Ishikawa (cell line): ENCODE data around the gene CTDSPL2.

Source experiments
- CEBPB ChIP-seq: IDR thresholded peaks from 2 replicates; pipeline ENCODE4 v1.6.1; 2012
- CREB1 ChIP-seq: IDR thresholded peaks from 2 replicates; pipeline ENCODE4 v1.6.1; 2012; ENCODE audit warnings: low read depth
- EGR1 ChIP-seq: IDR thresholded peaks from 2 replicates; pipeline ENCODE4 v1.6.1; 2012
- EP300 ChIP-seq: IDR thresholded peaks from 2 replicates; pipeline ENCODE4 v1.6.1; 2012; ENCODE audit warnings: borderline replicate concordance
- FOXM1 ChIP-seq: IDR thresholded peaks from 2 replicates; pipeline ENCODE4 v1.6.1; 2012; ENCODE audit warnings: low read depth, borderline replicate concordance
- NFIC ChIP-seq: IDR thresholded peaks from 2 replicates; pipeline ENCODE4 v1.6.1; 2012
- RAD21 ChIP-seq: IDR thresholded peaks from 2 replicates; pipeline ENCODE4 v1.6.1; 2012; ENCODE audit warnings: low read depth
- REST ChIP-seq: IDR thresholded peaks from 2 replicates; pipeline ENCODE4 v1.6.1; 2012; ENCODE audit warnings: low read depth, mild to moderate bottlenecking
- TAF1 ChIP-seq: IDR thresholded peaks from 2 replicates; pipeline ENCODE4 v1.6.1; 2012; ENCODE audit warnings: low read depth, mild to moderate bottlenecking
- TCF12 ChIP-seq: IDR thresholded peaks from 2 replicates; pipeline ENCODE4 v1.6.1; 2012; ENCODE audit warnings: low read depth
- TEAD4 ChIP-seq: IDR thresholded peaks from 2 replicates; pipeline ENCODE4 v1.6.1; 2012
- YY1 ChIP-seq: IDR thresholded peaks from 2 replicates; pipeline ENCODE4 v1.6.1; 2012; ENCODE audit warnings: low read depth
- ZBTB7A ChIP-seq: IDR thresholded peaks from 2 replicates; pipeline ENCODE4 v1.6.1; 2012; ENCODE audit warnings: low read depth
- TF ChIP-seq, protein P1 (sequence below): IDR thresholded peaks from 2 replicates; pipeline ENCODE4 v1.6.1; 2012
- TF ChIP-seq, protein P2 (sequence below): IDR thresholded peaks from 2 replicates; pipeline ENCODE4 v1.6.1; 2012

Gene CTDSPL2

DNA sequence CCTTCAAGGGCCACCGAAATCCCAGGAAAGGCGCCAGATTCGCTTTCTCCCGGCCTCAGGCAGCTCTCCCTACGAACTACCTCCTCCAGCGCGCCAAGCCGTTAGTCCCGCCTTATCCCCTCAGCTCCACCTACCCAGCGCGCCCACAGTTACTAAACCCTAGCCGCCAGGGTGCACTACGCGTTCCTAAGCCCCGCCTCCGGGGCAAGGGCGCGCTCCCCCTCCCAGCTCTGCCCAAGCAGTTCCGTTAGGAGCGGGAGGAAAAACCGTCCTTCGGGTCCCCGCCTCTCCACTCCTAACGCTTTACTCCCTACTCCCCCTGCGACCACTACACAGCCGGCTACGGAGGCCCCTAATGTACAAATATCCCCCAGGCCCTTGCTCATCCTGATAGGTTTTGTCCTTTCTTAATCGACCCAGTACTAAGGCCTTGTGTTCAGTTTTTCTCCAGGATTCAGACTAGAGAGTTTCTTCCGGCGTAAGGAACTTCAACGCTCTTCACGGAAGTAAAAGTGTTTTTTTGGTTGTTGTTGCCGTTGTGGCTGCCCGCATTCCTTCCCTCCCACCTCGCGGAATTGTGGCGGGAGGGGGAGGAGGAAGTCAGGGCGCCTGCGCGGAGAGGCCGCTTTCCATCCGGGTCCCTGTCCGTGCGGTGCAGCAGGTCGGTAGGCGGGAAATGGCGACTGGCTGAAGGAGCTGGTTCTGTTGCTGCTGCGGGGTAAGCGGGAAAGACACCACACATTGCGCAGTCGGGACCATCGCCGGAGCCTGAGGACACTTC is at the start of gene CTDSPL2:
CTDSPL2 (plus strand) TSS at position 655 of the 781 bp plus-strand sequence. CDS start 31,386 bp downstream, outside the sequence.
- no peak for TF ChIP-seq ZBTB7A
- 0 out of 2 replicates have a peak, but pooled peaks have one; percentile 16 for TF ChIP-seq EGR1
- peak; percentile 88 for TF ChIP-seq TEAD4
- no peak for TF ChIP-seq EP300
- TF ChIP-seq CEBPB: no peak
- TF ChIP-seq, protein P1, sequence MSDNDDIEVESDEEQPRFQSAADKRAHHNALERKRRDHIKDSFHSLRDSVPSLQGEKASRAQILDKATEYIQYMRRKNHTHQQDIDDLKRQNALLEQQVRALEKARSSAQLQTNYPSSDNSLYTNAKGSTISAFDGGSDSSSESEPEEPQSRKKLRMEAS: peak; percentile 69
- peak; percentile 91 for TF ChIP-seq YY1
- TF ChIP-seq RAD21: no peak
- TF ChIP-seq NFIC: no peak; the same call in 1 of the 2 replicates
- TF ChIP-seq CREB1: no peak
- peak; percentile 59; the same call in 1 of the 2 replicates for TF ChIP-seq TAF1

GRCh38 chr15:44381236-44381635 is 46.2 kb upstream of the CTDSPL2 start:
- TF ChIP-seq TCF12 (no peak), CEBPB (peak; percentile 45; the same call in 1 of the 2 replicates), TAF1 (no peak), RAD21 (no peak), YY1 (no peak), NFIC (no peak), EP300 (no peak)
- TF ChIP-seq, protein P1: no peak

DNA sequence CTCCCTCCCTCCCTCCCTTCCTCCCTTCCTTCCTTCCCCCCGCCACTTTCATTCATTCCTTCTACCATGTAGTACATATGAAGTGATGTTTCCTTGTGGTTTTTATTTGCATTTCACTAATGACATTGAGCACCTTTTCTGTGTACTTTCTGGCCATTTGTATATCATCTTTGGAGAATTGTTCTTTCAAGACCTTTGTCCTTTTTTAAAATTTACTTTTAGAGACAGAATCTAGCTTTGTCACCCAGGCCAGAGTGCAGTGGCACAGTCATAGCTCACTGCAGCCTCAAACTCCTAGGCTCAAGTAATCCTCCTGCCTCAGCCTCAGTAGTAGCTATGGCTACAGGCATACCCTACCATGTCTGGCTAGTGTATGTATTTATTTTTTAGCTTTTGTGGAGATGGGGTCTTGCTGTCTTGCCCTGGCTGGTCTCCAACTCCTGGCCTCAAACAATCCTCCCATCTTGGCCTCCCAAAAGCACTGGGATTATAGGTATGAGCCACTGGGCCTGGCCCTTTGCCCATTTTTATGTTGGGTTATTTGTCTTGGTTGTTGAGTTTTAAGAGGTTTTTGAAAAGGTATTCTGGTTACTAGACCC is 42.0 kb upstream of the CTDSPL2 start:
- TF ChIP-seq ZBTB7A (no peak), TCF12 (no peak), REST (no peak), EGR1 (no peak), CEBPB (no peak), EP300 (no peak), TEAD4 (no peak), RAD21 (no peak), NFIC (no peak), FOXM1 (no peak), CREB1 (no peak), TAF1 (no peak), YY1 (no peak)
- TF ChIP-seq, protein P1: no peak
- TF ChIP-seq, protein P2, sequence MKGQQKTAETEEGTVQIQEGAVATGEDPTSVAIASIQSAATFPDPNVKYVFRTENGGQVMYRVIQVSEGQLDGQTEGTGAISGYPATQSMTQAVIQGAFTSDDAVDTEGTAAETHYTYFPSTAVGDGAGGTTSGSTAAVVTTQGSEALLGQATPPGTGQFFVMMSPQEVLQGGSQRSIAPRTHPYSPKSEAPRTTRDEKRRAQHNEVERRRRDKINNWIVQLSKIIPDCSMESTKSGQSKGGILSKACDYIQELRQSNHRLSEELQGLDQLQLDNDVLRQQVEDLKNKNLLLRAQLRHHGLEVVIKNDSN: no peak

- no peak for TF ChIP-seq NFIC
- TF ChIP-seq, protein P1: no peak
- no peak for TF ChIP-seq REST
- TF ChIP-seq EGR1: no peak
- TF ChIP-seq ZBTB7A: no peak
- TF ChIP-seq EP300: no peak
- no peak for TF ChIP-seq YY1
- no peak for TF ChIP-seq CEBPB
- TF ChIP-seq RAD21: no peak
- no peak for TF ChIP-seq TAF1
- no peak for TF ChIP-seq TEAD4
- no peak for TF ChIP-seq TCF12
- TF ChIP-seq, protein P2: no peak
- TF ChIP-seq CREB1: no peak
- TF ChIP-seq FOXM1: no peak
These were observed 33.4 kb upstream of the CTDSPL2 start for GRCh38 chr15:44394062-44394461.

GRCh38 chr15:44394562-44394961 is 32.9 kb upstream of the CTDSPL2 start:
- TF ChIP-seq EP300 (no peak), EGR1 (no peak), CREB1 (no peak), TCF12 (no peak), TEAD4 (no peak), YY1 (no peak), CEBPB (no peak), FOXM1 (no peak), REST (no peak), ZBTB7A (no peak), NFIC (no peak), RAD21 (no peak), TAF1 (no peak)
- TF ChIP-seq, protein P1: no peak
- TF ChIP-seq, protein P2: no peak
